HG03354 (cell line): ENCODE data around the gene FUOM.
"Not testable (repeated sequence)": the region's sequence is repeated elsewhere in the genome, so short reads cannot be mapped to it uniquely, and the experiment has no call there.

Experiments used
- ATAC-seq: cut with Tn5 transposase; IDR thresholded peaks from one replicate; pipeline ENCODE4 v1.9.1; 2021; ENCODE audit warnings: mild to moderate bottlenecking; ENCODE audit not compliant: unreplicated experiment, poor library complexity, severe bottlenecking

The FUOM gene

DNA sequence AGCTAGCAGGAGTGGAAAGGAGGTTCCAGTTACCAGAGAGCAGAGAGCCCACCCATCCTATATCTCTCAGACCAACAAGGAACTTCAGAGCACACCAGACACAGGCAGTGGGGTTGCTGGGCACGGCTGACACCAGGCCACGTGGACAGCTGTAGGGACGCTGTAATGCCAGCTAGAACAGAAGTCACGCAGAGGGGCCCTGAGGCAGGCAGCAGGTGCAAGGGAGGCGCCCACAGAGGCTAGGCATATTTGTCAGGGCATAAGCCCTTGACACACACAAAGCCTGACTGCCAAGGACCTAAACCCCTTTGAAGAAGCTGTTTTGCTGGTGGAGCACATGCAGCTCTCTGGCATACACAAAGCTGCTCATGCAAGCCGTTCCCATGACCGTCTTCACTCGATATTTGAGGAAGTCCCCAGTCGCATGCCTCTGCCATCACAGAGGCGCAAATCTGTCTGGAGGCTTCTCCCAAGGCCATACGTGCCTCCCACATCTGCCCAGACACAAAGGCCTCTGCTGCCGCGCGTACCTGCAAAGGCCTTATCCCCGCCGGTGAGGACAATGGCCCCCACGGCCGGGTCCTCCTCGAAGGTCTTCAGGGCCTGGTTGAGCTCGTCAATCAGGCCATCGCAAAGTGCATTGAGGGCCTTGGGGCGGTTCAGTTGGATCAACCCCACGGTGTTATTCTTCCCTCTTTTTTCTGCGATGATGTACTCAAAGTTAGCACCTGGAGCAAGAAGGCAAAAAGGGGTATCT, 12.4 kb upstream of the FUOM start:
- ATAC-seq, result no peak

DNA sequence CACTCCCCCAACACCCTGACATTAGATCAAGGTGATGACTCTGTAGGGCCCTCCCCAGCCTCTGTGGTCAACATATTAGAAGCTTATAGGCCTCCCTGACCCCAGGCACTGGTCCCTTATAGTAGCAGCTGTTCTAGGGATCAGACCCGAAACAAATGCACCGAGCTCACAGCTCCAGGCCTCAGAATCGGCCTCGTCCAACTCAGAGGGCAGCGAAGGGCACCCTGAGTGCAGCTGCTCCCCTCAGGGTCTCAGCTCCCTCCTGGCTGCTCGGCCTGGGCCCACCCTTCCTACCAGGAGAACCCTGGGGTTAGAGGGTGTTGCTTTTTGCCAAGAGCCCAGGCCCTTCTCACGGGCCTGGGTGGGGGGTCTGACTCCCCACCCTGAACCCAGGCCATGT, 10.3 kb upstream of the FUOM start:
- no peak for ATAC-seq

DNA sequence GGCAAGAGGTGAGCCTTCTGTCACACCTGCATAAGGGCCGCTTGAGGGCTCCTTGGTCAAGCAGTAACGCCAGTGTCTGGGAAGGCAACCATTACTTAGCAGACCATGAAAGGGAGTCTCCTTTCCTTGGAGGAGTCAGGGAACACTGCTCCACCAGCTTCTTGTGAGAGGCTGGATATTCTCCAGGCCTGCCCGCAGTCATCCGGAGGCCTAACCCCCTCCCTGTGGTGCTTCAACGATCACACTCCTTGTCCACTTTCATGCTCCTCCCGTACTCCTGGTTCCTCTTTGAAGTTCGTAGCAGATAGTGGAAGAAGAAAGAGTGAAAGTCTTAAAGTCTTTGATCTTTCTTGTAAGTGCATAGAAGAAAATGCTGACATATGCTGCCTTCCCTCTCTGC, 9.6 kb upstream of the FUOM start:
- not testable (repeated sequence) for ATAC-seq

GRCh38 chr10:133366751-133367150, 8.9 kb upstream of the FUOM start:
- no peak for ATAC-seq

DNA sequence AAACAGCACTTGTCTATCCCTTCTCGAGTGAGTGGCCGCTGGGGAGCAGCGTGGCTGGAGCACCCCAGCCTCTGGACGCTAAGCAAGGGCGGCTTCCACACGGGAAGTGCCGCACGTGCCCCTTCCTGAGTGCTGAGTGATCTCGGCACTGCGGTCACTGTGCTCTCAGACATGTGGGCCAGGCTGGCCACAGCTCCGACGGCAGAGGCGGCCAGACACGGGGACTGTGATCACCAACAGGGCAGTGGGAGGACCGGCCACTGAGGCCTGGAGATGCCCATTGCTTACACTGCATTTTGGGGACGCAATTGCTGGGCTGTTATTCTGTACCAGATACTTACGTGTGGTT, 8.3 kb upstream of the FUOM start:
- ATAC-seq, result no peak

GRCh38 chr10:133365461-133366129, 7.8 kb upstream of the FUOM start:
- no peak for ATAC-seq

DNA sequence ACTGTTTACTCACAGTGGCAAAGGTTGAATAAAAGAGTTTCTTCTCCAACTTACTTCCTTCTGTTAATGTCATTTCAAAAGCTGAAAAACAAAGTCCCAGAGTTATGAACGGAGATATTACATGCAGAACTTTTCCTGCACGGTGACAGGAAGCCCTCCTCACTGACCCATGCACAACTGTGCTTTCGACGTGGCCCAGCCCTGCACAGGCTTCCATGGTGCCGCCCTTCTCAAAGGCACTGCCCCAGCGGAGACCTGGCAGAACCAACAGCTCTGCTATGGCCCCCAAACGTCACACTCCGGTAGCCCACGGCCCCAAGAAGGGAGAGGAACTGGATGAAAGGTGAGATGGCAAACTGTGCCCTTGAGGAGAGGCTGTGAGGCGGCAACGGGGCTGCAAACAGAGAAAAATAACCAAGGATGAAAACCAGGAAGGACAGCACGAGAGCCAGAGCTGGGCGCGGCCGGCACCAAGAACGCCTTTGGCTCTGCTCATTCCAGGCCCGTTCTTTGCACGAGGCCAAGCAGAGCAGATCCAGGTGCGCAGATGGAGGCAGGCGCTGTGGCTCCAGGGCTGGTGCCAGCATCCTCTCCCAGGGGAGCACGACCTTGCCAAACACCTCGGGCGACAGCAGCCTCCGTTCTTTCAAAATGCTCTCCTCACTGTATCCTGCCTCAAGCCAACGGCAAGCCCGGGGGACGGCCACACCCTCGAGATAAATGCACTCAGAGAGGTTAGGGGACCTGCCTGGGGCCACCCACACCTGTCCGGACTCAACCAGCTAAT, 7.0 kb upstream of the FUOM start:
- no peak for ATAC-seq

DNA sequence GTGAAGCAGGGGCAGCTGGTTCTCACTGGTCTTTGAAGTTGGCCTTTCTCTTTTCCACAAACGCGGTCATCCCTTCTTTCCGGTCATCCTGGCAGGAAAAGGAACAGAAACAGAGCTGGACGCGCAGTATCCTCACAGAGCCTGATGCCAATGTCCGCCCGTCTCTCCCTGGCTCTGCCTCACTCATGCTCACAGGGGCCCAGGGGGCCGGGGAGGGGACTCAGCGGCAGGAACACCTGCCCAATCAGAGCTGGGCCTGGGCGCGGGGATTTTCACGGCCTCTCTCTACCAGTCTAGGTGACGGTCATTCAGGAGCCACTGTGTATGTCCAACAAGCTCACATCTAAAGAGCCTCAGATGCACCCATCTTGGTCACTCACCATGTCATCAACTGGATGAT, 5.0 kb upstream of the FUOM start:
- ATAC-seq, result no peak

GRCh38 chr10:133361773-133362441, 4.1 kb upstream of the FUOM start:
- ATAC-seq, result no peak

DNA sequence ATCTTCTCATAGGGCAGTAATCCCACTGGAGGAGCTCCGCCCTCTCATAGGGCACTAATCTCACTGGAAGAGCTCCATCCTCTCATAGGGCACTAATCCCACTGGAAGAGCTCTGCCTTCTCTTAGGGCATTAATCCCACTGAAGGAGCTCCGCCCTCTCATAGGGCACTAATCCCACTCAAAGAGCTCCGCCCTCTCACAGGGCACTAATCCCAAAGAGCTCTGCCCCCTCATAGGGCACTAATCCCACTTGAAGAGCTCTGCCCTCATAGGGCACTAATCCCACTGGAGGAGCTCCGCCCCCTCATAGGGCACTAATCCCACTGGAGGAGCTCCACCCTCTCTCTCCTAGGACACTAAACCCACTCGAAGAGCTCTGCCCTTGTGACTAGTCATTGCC, 3.4 kb upstream of the FUOM start:
- ATAC-seq, result no peak

- ATAC-seq, result no peak
Measured at GRCh38 chr10:133359972-133360610, 2.3 kb upstream of the FUOM start.

- no peak for ATAC-seq
Measured at GRCh38 chr10:133359554-133359971, 1.7 kb upstream of the FUOM start.

DNA sequence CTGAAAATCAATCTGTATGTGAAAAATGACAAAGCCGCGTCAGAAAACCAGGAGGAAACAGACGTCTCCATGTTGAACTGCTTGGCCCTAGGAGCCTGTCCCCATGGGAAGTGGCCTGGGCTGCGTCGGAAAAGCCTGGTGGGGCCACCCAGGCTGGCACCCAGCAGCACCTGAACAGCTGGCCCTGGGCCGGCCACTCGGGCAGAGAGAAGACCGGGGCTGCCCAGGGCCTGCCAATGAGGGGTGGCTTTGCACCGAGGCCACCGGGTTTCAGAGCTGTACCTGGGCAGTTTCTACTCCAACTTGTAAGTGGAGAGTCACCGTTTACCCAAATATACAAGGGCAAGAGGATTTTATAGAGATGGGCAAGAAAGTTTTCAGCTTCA, 1.1 kb upstream of the FUOM start:
- ATAC-seq, result no peak

GRCh38 chr10:133358162-133358924, 524 bp upstream of the FUOM start:
- no peak for ATAC-seq

GRCh38 chr10:133356549-133357284, 1.1 kb downstream of the FUOM start:
- ATAC-seq, result no peak

DNA sequence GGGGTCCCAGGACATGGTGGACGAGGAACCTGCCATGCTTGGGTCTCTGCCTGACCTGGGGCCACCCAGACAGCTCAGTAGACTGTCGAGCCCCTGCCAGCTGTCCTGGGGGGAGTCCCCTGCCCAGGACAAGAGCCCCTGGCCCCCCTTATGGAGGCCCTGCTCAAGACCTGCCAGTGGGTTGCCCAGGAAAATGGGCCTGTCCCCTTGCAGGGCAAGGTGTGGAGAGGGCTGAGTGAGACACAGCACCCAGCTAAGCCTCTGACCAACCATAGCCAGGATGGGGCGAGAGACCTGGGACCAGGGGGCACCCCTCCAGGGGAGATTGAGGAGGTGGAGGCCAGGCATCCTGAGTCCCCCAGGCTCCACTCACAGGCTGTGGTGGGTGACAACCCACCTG, 1.8 kb downstream of the FUOM start:
- no peak for ATAC-seq

GRCh38 chr10:133355266-133355665, 2.6 kb downstream of the FUOM start:
- no peak for ATAC-seq

DNA sequence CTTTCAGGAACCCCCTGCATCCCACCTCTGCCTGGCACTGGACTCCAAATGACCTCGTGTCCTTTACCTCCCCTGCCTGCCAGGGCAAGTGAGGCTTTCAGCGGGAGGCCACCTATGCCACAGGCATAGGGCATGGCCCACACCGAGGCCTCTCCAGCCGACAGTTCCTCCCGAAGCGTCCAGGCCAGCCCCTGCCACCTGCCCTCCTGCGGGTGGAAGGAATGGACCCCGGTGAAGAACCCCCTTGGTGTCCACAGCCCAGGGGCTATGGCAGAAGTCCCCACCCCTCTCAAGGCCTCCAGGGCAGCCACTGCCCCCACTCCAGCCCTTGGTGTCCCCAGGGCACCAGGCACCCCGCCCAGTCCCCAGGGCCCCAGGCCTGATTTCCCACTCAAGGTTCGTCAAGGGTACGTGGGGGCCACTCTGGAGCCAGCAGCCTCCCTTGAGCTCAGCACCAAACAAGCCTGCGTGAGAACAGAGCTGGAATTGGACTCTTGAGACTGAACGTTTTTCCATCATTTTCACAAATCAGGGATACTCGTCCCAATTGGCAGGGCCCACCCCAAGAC, 3.1 kb downstream of the FUOM start:
- no peak for ATAC-seq
